H9 (cell line): Measurements from ENCODE around the gene PKNOX2. TPM values are rescaled to one million over a fixed set of nuclear protein-coding genes. Genes with fewer than 3 reads are reported as not detected.

Experiments used
- DNase-seq: peaks from one replicate; pipeline ENCODE4 v3.0.0-alpha.2; 2017
- H2AFZ ChIP-seq: one replicate; pipeline ENCODE4 v1.6.1; 2013; ENCODE audit warnings: mild to moderate bottlenecking, low read length, control low read depth, moderate library complexity
- H2AK5ac ChIP-seq: 2 replicates; pipeline ENCODE4 v1.6.1; 2013; ENCODE audit warnings: low read length, control low read depth, mixed read lengths; ENCODE audit not compliant: insufficient read length
- H2BK120ac ChIP-seq: one replicate; pipeline ENCODE4 v1.6.1; 2013; ENCODE audit warnings: low read depth, mild to moderate bottlenecking, low read length, control low read depth, inconsistent platforms; ENCODE audit not compliant: poor library complexity, severe bottlenecking
- H2BK12ac ChIP-seq: 2 replicates; pipeline ENCODE4 v1.6.1; 2013; ENCODE audit warnings: low read length, control low read depth, mixed read lengths, low read depth; ENCODE audit not compliant: insufficient read length
- H2BK15ac ChIP-seq: 2 replicates; pipeline ENCODE4 v1.6.1; 2013; ENCODE audit warnings: low read depth, low read length, control low read depth
- H2BK20ac ChIP-seq: one replicate; pipeline ENCODE4 v1.6.1; 2013; ENCODE audit warnings: low read depth, mild to moderate bottlenecking, low read length, control low read depth, inconsistent platforms; ENCODE audit not compliant: poor library complexity, severe bottlenecking
- H2BK5ac ChIP-seq: 2 replicates; pipeline ENCODE4 v1.6.1; 2013; ENCODE audit warnings: low read length, control low read depth, mixed read lengths; ENCODE audit not compliant: insufficient read length
- H3K14ac ChIP-seq: 2 replicates; pipeline ENCODE4 v1.6.1; 2013; ENCODE audit warnings: low read length, control low read depth; ENCODE audit not compliant: insufficient read depth
- H3K18ac ChIP-seq: 2 replicates; pipeline ENCODE4 v1.6.1; 2013; ENCODE audit warnings: low read depth, mild to moderate bottlenecking, mixed read lengths, low read length, control low read depth; ENCODE audit not compliant: insufficient read length
- H3K23ac ChIP-seq: 2 replicates; pipeline ENCODE4 v1.6.1; 2013; ENCODE audit warnings: low read length, control low read depth, mixed read lengths, low read depth; ENCODE audit not compliant: insufficient read length
- H3K23me2 ChIP-seq: 2 replicates; pipeline ENCODE4 v1.6.1; 2013; ENCODE audit warnings: low read depth, mild to moderate bottlenecking, mixed read lengths, low read length, control low read depth; ENCODE audit not compliant: insufficient read length, poor library complexity, severe bottlenecking
- H3K27ac ChIP-seq: 2 replicates; pipeline ENCODE4 v1.5.1; 2013; ENCODE audit warnings: low read length, control low read depth, mixed read lengths, low read depth; ENCODE audit not compliant: insufficient read length
- H3K27me3 ChIP-seq: 2 replicates; pipeline ENCODE4 v1.6.1; 2013; ENCODE audit warnings: low read length, control low read depth, inconsistent platforms; ENCODE audit not compliant: insufficient read depth
- H3K4ac ChIP-seq: 2 replicates; pipeline ENCODE4 v1.6.1; 2013; ENCODE audit warnings: low read depth, mild to moderate bottlenecking, control low read depth, inconsistent platforms, low read length, moderate library complexity
- H3K4me1 ChIP-seq: 2 replicates; pipeline ENCODE4 v1.6.1; 2013; ENCODE audit warnings: low read length, control low read depth, inconsistent platforms; ENCODE audit not compliant: insufficient read depth
- H3K4me2 ChIP-seq: 2 replicates; pipeline ENCODE4 v1.6.1; 2013; ENCODE audit warnings: low read length, control low read depth, mixed read lengths; ENCODE audit not compliant: insufficient read length, insufficient read depth
- H3K56ac ChIP-seq: 2 replicates; pipeline ENCODE4 v1.6.1; 2013; ENCODE audit warnings: low read depth, mild to moderate bottlenecking, mixed read lengths, low read length, control low read depth; ENCODE audit not compliant: insufficient read length
- H3K79me1 ChIP-seq: 2 replicates; pipeline ENCODE4 v1.6.1; 2013; ENCODE audit warnings: low read depth, mild to moderate bottlenecking, moderate library complexity, low read length, control low read depth, inconsistent platforms; ENCODE audit not compliant: insufficient read depth, poor library complexity, severe bottlenecking
- H3K79me2 ChIP-seq: 2 replicates; pipeline ENCODE4 v1.6.1; 2013; ENCODE audit warnings: low read length, control low read depth, inconsistent platforms; ENCODE audit not compliant: insufficient read depth
- H3K9ac ChIP-seq: 2 replicates; pipeline ENCODE4 v1.6.1; 2013; ENCODE audit warnings: low read length, control low read depth, mixed read lengths; ENCODE audit not compliant: insufficient read length; ENCODE audit errors: extremely low read depth
- H3K9me3 ChIP-seq: one replicate; pipeline ENCODE4 v1.6.1; 2013; ENCODE audit warnings: low read depth, low read length, inconsistent platforms; ENCODE audit not compliant: control insufficient read depth
- H3T11ph ChIP-seq: one replicate; pipeline ENCODE4 v1.6.1; 2013; ENCODE audit warnings: mild to moderate bottlenecking, low read length, control low read depth, inconsistent platforms
- H4K20me1 ChIP-seq: one replicate; pipeline ENCODE4 v1.6.1; 2013; ENCODE audit not compliant: control insufficient read depth, insufficient read length, insufficient read depth
- H4K5ac ChIP-seq: 2 replicates; pipeline ENCODE4 v1.6.1; 2013; ENCODE audit warnings: low read depth, mild to moderate bottlenecking, mixed read lengths, low read length, control low read depth; ENCODE audit not compliant: insufficient read length
- H4K8ac ChIP-seq: replicated peaks from 2 replicates; pipeline ENCODE4 v1.6.1; 2013; ENCODE audit warnings: low read length, control low read depth, mixed read lengths, low read depth; ENCODE audit not compliant: insufficient read length
- H4K91ac ChIP-seq: 2 replicates; pipeline ENCODE4 v1.6.1; 2013; ENCODE audit warnings: low read depth, mild to moderate bottlenecking, moderate library complexity, mixed read lengths, low read length, control low read depth; ENCODE audit not compliant: insufficient read length
- H3K27ac Mint-ChIP-seq, 3 experiments: 2 replicates in 2 of 3; 3 replicates in 1 of 3; pipeline ENCODE4 v1.8.0; 2020 to 2021; ENCODE audit warnings: mixed read lengths in 3 of 3, mild to moderate bottlenecking in 1 of 3, moderate library complexity in 1 of 3
- H3K27me3 Mint-ChIP-seq: 2 replicates; pipeline ENCODE4 v1.8.0; 2021; ENCODE audit warnings: low read depth, mild to moderate bottlenecking, moderate library complexity, mixed read lengths
- H3K36me3 Mint-ChIP-seq, 3 experiments: 2 replicates in 2 of 3; 3 replicates in 1 of 3; pipeline ENCODE4 v1.8.0; 2020 to 2021; ENCODE audit warnings: low read depth in 3 of 3, mixed read lengths in 3 of 3; ENCODE audit not compliant: insufficient read depth in 1 of 3
- H3K4me1 Mint-ChIP-seq, 2 experiments: 2 replicates each; pipeline ENCODE4 v1.8.0; 2020; ENCODE audit warnings: mixed read lengths in 2 of 2
- H3K4me3 Mint-ChIP-seq, 2 experiments: 2 replicates in 1 of 2; 3 replicates in 1 of 2; pipeline ENCODE4 v1.8.0; 2020 to 2021; ENCODE audit warnings: mild to moderate bottlenecking in 2 of 2, mixed read lengths in 2 of 2, moderate library complexity in 1 of 2
- H3K9me3 Mint-ChIP-seq, 2 experiments: 2 replicates in 1 of 2; 3 replicates in 1 of 2; pipeline ENCODE4 v1.8.0; 2020; ENCODE audit warnings: mild to moderate bottlenecking in 2 of 2, mixed read lengths in 2 of 2, moderate library complexity in 1 of 2
- WGBS: extraction: QIAGEN DNeasy Blood & Tissue Kit; methylation state at CpG from one replicate; pipeline ENCODE4 v1.1.7; 2013; ENCODE audit warnings: missing lambda C conversion rate, low lambda C conversion rate, mixed read lengths; ENCODE audit not compliant: insufficient read length; ENCODE audit errors: extremely low coverage; 5-methylcytosine and 5-hydroxymethylcytosine counted together
- total RNA-seq: library from RNA; stranded (reverse); gene quantifications from 2 replicates; pipeline ENCODE4 v1.2.1, GENCODE V29; 2021
- TF ChIP-seq, protein P1 (sequence below): fragments of 200-600 bp; sonication (generic); conservative IDR thresholded peaks from 3 replicates; pipeline ENCODE4 v1.8.0; 2021; ENCODE audit warnings: antibody characterized with exemption, mild to moderate bottlenecking

The PKNOX2 gene
- total RNA-seq, 1 experiment from 2014 or later: 1.3 TPM

DNA sequence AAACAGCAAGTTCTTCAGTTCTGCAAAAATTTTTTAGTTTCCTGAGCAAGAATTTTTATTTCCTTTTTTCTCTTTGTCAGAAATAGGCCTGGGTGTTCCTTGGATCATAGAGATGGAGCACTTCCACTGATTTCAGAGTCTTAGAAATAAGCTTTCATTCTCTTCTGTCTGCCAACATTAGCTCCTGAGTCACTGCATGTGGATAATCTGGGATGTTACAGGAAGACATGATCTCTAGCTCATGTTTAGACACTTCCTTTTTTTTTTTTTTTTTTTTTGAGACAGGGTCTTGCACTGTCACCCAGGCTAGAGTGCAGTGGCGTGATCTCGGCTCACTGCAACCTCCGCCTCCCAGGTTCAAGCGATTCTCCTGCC lies 39.9 kb upstream of the PKNOX2 start:
- Histone ChIP-seq H2BK20ac (no peak overlapping the region), H2AK5ac (no peak overlapping the region), H4K91ac (no peak overlapping the region), H4K5ac (no peak overlapping the region), H3K4me1 (no peaks in the 10 kb centered on the region), H4K20me1 (no peaks in the 10 kb centered on the region), H4K8ac (no peak overlapping the region), H3K18ac (no peak overlapping the region), H3K79me1 (no peaks in the 10 kb centered on the region), H2BK120ac (no peak overlapping the region), H3K23me2 (no peaks in the 10 kb centered on the region), H3K14ac (no peak overlapping the region), H3K79me2 (no peaks in the 10 kb centered on the region), H3K9ac (no peak overlapping the region), H3K27me3 (no peaks in the 10 kb centered on the region; the same call in 1 of the 2 replicates), H3K9me3 (no peaks in the 10 kb centered on the region), H3K23ac (no peak overlapping the region), H2AFZ (no peak overlapping the region), H2BK5ac (no peak overlapping the region), H3K4me2 (no peak overlapping the region), H3K56ac (no peak overlapping the region), H2BK15ac (no peak overlapping the region), H2BK12ac (no peak overlapping the region), H3K27ac (no peak overlapping the region), H3T11ph (no peak overlapping the region), H3K4ac (no peak overlapping the region)
- no CpG with 5 or more reads among the region's 4 CpGs for WGBS
- H3K36me3 Mint-ChIP-seq: peaks cover 0 to 5% (median 0%) of the 10 kb centered on the region in 3 experiments; a peak in 3 of 7 replicates
- H3K27ac Mint-ChIP-seq: no peak overlapping the region
- TF ChIP-seq, protein P1, sequence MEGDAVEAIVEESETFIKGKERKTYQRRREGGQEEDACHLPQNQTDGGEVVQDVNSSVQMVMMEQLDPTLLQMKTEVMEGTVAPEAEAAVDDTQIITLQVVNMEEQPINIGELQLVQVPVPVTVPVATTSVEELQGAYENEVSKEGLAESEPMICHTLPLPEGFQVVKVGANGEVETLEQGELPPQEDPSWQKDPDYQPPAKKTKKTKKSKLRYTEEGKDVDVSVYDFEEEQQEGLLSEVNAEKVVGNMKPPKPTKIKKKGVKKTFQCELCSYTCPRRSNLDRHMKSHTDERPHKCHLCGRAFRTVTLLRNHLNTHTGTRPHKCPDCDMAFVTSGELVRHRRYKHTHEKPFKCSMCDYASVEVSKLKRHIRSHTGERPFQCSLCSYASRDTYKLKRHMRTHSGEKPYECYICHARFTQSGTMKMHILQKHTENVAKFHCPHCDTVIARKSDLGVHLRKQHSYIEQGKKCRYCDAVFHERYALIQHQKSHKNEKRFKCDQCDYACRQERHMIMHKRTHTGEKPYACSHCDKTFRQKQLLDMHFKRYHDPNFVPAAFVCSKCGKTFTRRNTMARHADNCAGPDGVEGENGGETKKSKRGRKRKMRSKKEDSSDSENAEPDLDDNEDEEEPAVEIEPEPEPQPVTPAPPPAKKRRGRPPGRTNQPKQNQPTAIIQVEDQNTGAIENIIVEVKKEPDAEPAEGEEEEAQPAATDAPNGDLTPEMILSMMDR: no peak
- peaks cover 86% of the 10 kb centered on the region for H3K27me3 Mint-ChIP-seq
- no peak for DNase-seq
- H3K4me3 Mint-ChIP-seq: no peak overlapping the region
- H3K4me1 Mint-ChIP-seq: peaks cover 0 to 3% of the 10 kb centered on the region in 2 experiments; a peak in 1 of 4 replicates
- H3K9me3 Mint-ChIP-seq: no peaks in the 10 kb centered on the region
